Lower lobe of right lung (tissue), 2 donors: ENCODE measurements around the gene LRRK2. TPM values are rescaled to one million over a fixed set of nuclear protein-coding genes. Genes with fewer than 3 reads are reported as not detected.
A peak's percentile ranks its signal among the peaks of the same experiment; 100 is the strongest.
"Not testable (repeated sequence)": the region's sequence is repeated elsewhere in the genome, so short reads cannot be mapped to it uniquely, and the experiment has no call there.

ENCODE experiments used
- ATAC-seq, 2 donors: fragments of 200-7000 bp; cut with Tn5 transposase; one replicate each; pipeline ENCODE4 v1.9.1; 2020 to 2022; ENCODE audit warnings: mild to moderate bottlenecking in 2 of 2, moderate library complexity in 2 of 2
- DNase-seq: peaks from one replicate; pipeline ENCODE4 v3.0.0-alpha.2; 2020
- H3K27ac ChIP-seq: fragments of 200-600 bp; one replicate; pipeline ENCODE4 v1.8.0; 2022
- H3K27me3 ChIP-seq: fragments of 200-600 bp; one replicate; pipeline ENCODE4 v1.8.0; 2022; ENCODE audit warnings: low read depth
- H3K36me3 ChIP-seq: fragments of 200-600 bp; one replicate; pipeline ENCODE4 v1.8.0; 2022; ENCODE audit warnings: mild to moderate bottlenecking
- H3K4me1 ChIP-seq: fragments of 200-600 bp; one replicate; pipeline ENCODE4 v1.8.0; 2022
- H3K4me3 ChIP-seq: fragments of 200-600 bp; one replicate; pipeline ENCODE4 v1.8.0; 2022; ENCODE audit warnings: mild to moderate bottlenecking
- H3K9me3 ChIP-seq: fragments of 200-600 bp; one replicate; pipeline ENCODE4 v1.8.0; 2022
- CTCF ChIP-seq: fragments of 200-600 bp; IDR thresholded peaks from one replicate; pipeline ENCODE4 v1.8.0; 2022; ENCODE audit warnings: antibody characterized with exemption, mild to moderate bottlenecking
- intact Hi-C: fragments of 100-400 bp; cut with DNase I; formaldehyde crosslinking; loops from one replicate; pipeline ENCODE4 v1.11.0; 2022
- total RNA-seq: library from RNA; stranded (reverse); fragmentation: NEBNext Ultra II Directional; extraction: Animal tissue kit (Norgen Biotek cat#: 25700); gene quantifications from one replicate; pipeline ENCODE4 v1.2.1, GENCODE V29; 2021
- donor health status: DM: no; HTN: yes; CAD: no; lungs with severe emphysema.

Gene LRRK2
- total RNA-seq, 1 donor from 2014 or later = 426 TPM

GRCh38 chr12:40204337-40204736 lies 20.5 kb upstream of the LRRK2 start:
- Histone ChIP-seq H3K4me1 (peaks cover 9% of the 10 kb centered on the region), H3K9me3 (no peaks in the 10 kb centered on the region), H3K36me3 (no peaks in the 10 kb centered on the region), H3K27ac (no peak overlapping the region), H3K4me3 (no peak overlapping the region), H3K27me3 (no peaks in the 10 kb centered on the region)
- DNase-seq = no peak
- intact Hi-C loops = no loop called here
- TF ChIP-seq CTCF = no peak
- ATAC-seq = no peak

DNA sequence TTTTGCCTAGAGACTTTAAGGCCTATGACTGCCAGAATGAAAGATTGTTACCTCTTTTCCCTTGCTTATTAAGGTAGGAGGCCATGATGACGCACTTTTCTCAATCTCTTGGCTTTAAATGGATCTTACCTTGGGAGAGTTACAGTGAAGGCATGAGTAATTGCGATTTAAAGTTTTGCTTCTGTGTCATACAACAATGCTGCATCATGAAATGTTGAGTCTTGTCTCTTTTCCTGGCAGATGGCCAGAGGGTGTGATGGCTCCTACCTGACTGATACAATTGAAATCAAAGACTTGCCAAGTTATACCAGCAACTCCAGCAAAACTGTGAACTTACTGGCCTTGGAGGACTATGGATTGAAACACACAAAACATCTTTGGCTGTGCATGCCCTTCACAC lies 17.2 kb upstream of the LRRK2 start:
- H3K4me1 ChIP-seq = peaks cover 19% of the 10 kb centered on the region
- no peak overlapping the region for H3K4me3 ChIP-seq
- DNase-seq (no peak), ATAC-seq (no peak)
- intact Hi-C loops = no loop called here
- H3K36me3 ChIP-seq = no peaks in the 10 kb centered on the region
- no peak overlapping the region for H3K27ac ChIP-seq
- no peak for TF ChIP-seq CTCF
- no peaks in the 10 kb centered on the region for H3K9me3 ChIP-seq
- H3K27me3 ChIP-seq = no peaks in the 10 kb centered on the region

DNA sequence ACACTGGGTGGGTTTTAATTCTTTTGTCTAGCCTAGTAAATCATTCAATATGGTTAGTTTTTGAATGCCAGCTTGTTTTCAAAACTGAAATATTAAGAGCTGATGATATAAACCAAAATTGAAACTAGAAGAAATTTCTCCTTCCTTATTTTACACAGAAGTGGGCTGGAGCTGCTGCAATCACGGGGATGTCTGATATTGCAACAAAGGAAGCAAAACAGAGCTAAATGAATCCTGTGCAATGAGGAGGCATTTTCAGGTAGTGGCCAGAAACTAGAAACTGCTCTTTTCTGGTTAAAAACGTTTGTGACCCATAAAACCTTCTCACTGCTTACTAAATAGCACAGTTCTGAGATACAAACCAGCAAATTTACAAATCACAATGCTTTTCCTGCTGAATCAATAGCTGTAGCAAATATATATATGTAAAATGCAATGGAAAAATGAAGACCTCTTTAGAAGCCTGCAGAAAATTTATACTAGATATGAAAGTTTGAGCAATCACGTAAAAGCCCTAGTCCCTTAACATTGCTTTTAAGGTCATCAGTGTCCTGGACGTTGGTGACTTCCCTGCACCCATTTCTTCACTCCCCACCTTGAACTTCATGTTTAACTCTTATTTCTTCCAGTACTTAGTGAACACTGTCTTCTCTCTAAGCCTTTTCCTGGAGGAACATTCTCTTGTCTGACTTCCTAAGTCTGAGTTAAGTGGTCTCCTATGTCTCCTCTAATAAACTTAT lies 15.9 kb upstream of the LRRK2 start:
- Histone ChIP-seq H3K9me3 (no peaks in the 10 kb centered on the region), H3K4me1 (peaks cover 19% of the 10 kb centered on the region), H3K36me3 (no peaks in the 10 kb centered on the region), H3K27me3 (no peaks in the 10 kb centered on the region), H3K27ac (peak overlapping the region; percentile 65), H3K4me3 (no peak overlapping the region)
- no peak for TF ChIP-seq CTCF
- intact Hi-C loops = no loop called here
- ATAC-seq (peak; percentile 77 to 83), DNase-seq (peak; percentile 70)

DNA sequence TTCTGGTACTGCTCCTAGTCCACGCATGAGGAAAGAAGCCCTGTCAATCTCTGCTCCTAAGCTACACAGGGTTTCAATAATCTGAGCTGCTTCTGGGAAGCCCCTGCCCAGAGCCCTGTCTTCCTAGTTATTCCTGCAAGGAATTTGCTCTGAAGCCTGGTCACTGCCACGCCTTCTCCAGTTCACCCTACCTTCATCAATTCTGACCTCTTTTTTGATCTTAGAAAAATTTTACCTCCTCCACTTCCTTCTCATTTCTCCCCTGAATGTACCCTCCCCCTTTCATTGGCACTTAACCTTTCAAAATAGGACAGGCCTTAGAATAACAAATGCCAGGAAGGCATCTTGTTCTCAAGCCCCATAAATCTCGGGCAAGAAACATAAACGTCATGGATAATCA lies 14.9 kb upstream of the LRRK2 start:
- intact Hi-C loops = no loop called here
- no peaks in the 10 kb centered on the region for H3K36me3 ChIP-seq
- H3K9me3 ChIP-seq = no peaks in the 10 kb centered on the region
- DNase-seq (no peak), ATAC-seq (peak in 1 of 2 donors; percentile 68)
- H3K4me1 ChIP-seq = peaks cover 19% of the 10 kb centered on the region
- H3K27ac ChIP-seq = peak overlapping the region; percentile 65
- TF ChIP-seq CTCF = no peak
- no peak overlapping the region for H3K4me3 ChIP-seq
- no peaks in the 10 kb centered on the region for H3K27me3 ChIP-seq

- H3K27ac ChIP-seq, H3K27me3 ChIP-seq, intact Hi-C loops, H3K9me3 ChIP-seq, ATAC-seq, H3K4me3 ChIP-seq, H3K36me3 ChIP-seq, DNase-seq: not testable (repeated sequence)
- peaks cover 19% of the 10 kb centered on the region for H3K4me1 ChIP-seq
These were observed 13.6 kb upstream of the LRRK2 start for GRCh38 chr12:40211186-40211585.

GRCh38 chr12:40212566-40212965 lies 12.2 kb upstream of the LRRK2 start:
- Histone ChIP-seq H3K4me3 (no peak overlapping the region), H3K27ac (no peak overlapping the region), H3K9me3 (no peaks in the 10 kb centered on the region), H3K36me3 (no peaks in the 10 kb centered on the region), H3K27me3 (no peaks in the 10 kb centered on the region), H3K4me1 (peaks cover 19% of the 10 kb centered on the region)
- ATAC-seq = no peak
- intact Hi-C loops = no loop called here
- DNase-seq = no peak
- no peak for TF ChIP-seq CTCF
